Lung (tissue), 12 donors: ENCODE measurements around the gene SAMD4A. TPM values are rescaled to one million over a fixed set of nuclear protein-coding genes. Genes with fewer than 3 reads are reported as not detected.

Experiments
- ATAC-seq: fragments of 200-7000 bp; cut with Tn5 transposase; one replicate; pipeline ENCODE4 v1.9.1; 2020; ENCODE audit warnings: moderate number of reproducible peaks; ENCODE audit not compliant: insufficient read depth, low FRiP score
- DNase-seq, 3 donors: peaks; one replicate each; pipeline ENCODE4 v3.0.0-alpha.2; 2013 to 2017
- H3K27ac ChIP-seq, 2 donors: one replicate each; pipeline ENCODE4 v1.5.1; 2013; ENCODE audit warnings: mild to moderate bottlenecking in 2 of 2, moderate library complexity in 2 of 2, control low read depth in 1 of 2, inconsistent platforms in 1 of 2, low read depth in 1 of 2, low read length in 1 of 2
- H3K27me3 ChIP-seq, 3 donors: one replicate each; pipeline ENCODE4 v1.5.1; 2013; ENCODE audit warnings: low read length in 2 of 3; ENCODE audit not compliant: control insufficient read depth in 3 of 3, insufficient read depth in 3 of 3
- H3K36me3 ChIP-seq, 4 donors: one replicate each; pipeline ENCODE4 v1.5.1; 2013; ENCODE audit warnings: low read length in 4 of 4, mild to moderate bottlenecking in 1 of 4, moderate library complexity in 1 of 4; ENCODE audit not compliant: control insufficient read depth in 4 of 4, insufficient read depth in 4 of 4
- H3K4me1 ChIP-seq, 5 donors: one replicate each; pipeline ENCODE4 v1.5.1; 2013; ENCODE audit warnings: low read length in 5 of 5, mild to moderate bottlenecking in 2 of 5, moderate library complexity in 1 of 5; ENCODE audit not compliant: control insufficient read depth in 5 of 5, insufficient read depth in 5 of 5
- H3K4me3 ChIP-seq: one replicate; pipeline ENCODE4 v1.5.1; 2013; ENCODE audit warnings: mild to moderate bottlenecking, control low read depth, moderate library complexity
- H3K9ac ChIP-seq, 2 donors: one replicate each; pipeline ENCODE4 v1.5.1; 2013; ENCODE audit warnings: low read length in 2 of 2, control low read depth in 1 of 2; ENCODE audit not compliant: insufficient read depth in 1 of 2
- H3K9me3 ChIP-seq, 4 donors: one replicate each; pipeline ENCODE4 v1.5.1; 2013; ENCODE audit warnings: low read length in 3 of 4, mild to moderate bottlenecking in 1 of 4, moderate library complexity in 1 of 4; ENCODE audit not compliant: control insufficient read depth in 4 of 4, insufficient read depth in 3 of 4
- CTCF ChIP-seq: IDR thresholded peaks from 2 replicates; pipeline ENCODE4 v1.5.1; 2012; ENCODE audit warnings: mild to moderate bottlenecking; ENCODE audit errors: control extremely low read depth, extremely low read depth
- WGBS, 2 donors: extraction: QIAGEN DNeasy Blood & Tissue Kit; methylation state at CpG; one replicate each; pipeline ENCODE4 v1.1.7; 2013; 5-methylcytosine and 5-hydroxymethylcytosine counted together
- polyA plus RNA-seq, 2 donors: library from polyadenylated mRNA; stranded (reverse); fragments of 200-250 nt; gene quantifications; one replicate each; pipeline ENCODE4 v1.2.1, GENCODE V29; 2013
- total RNA-seq, 2 donors: library from RNA; depleted of rRNA in 1 of 2; stranded (reverse); fragments of >200 nt in 1 of 2; gene quantifications; one replicate each; pipeline ENCODE4 v1.2.1, GENCODE V29; 2014 to 2021
- donor health status: control.
- donor health status: control.
- donor health status: Bipolar disorder and iron deficiency.
- donor health status: healthy.
- donor health status: DM: yes; HTN: yes; CAD: no.

SAMD4A gene
- total and polyA plus RNA-seq, 4 donors: 5.8 to 26.6 (median 16.2) TPM

GRCh38 chr14:54697803-54698202, 130.9 kb downstream of the SAMD4A start:
- 92% methylated on average over 4 of the region's 4 CpGs for WGBS, 2 donors
- no peak for TF ChIP-seq CTCF
- Histone ChIP-seq H3K9ac (no peak overlapping the region), H3K27ac (peak overlapping the region in 1 of 2 donors; percentile 76), H3K4me3 (no peak overlapping the region), H3K27me3 (no peaks in the 10 kb centered on the region), H3K9me3 (no peaks in the 10 kb centered on the region), H3K4me1 (peaks cover 0 to 34% (median 2%) of the 10 kb centered on the region in 5 donors), H3K36me3 (peaks cover 0 to 4% (median 0%) of the 10 kb centered on the region in 4 donors)
- no peak for DNase-seq
- ATAC-seq: no peak

- Histone ChIP-seq H3K27ac (peak overlapping the region; percentile 1 to 94), H3K9ac (no peak overlapping the region), H3K36me3 (peaks cover 0 to 7% (median 0%) of the 10 kb centered on the region in 4 donors), H3K4me1 (peaks cover 0 to 37% (median 2%) of the 10 kb centered on the region in 5 donors), H3K9me3 (no peaks in the 10 kb centered on the region), H3K4me3 (no peak overlapping the region), H3K27me3 (no peaks in the 10 kb centered on the region)
- no peak for DNase-seq
- no peak for ATAC-seq
- WGBS, 2 donors: 61 to 63% methylated on average over 6 of the region's 6 CpGs
- TF ChIP-seq CTCF: no peak
Measured at GRCh38 chr14:54698501-54698900, 131.6 kb downstream of the SAMD4A start.

- Histone ChIP-seq H3K9ac (no peak overlapping the region), H3K4me3 (no peak overlapping the region), H3K4me1 (peaks cover 0 to 38% (median 2%) of the 10 kb centered on the region in 5 donors), H3K9me3 (no peaks in the 10 kb centered on the region), H3K27ac (peak overlapping the region; percentile 15 to 94), H3K27me3 (no peaks in the 10 kb centered on the region), H3K36me3 (peaks cover 0 to 7% (median 0%) of the 10 kb centered on the region in 4 donors)
- ATAC-seq (peak; percentile 64), DNase-seq (no peak)
- TF ChIP-seq CTCF: no peak
- 78 to 86% methylated on average over 1 of the region's 1 CpG for WGBS, 2 donors
Measured at GRCh38 chr14:54698966-54699530, 132.1 kb downstream of the SAMD4A start.

GRCh38 chr14:54699735-54700134, 132.8 kb downstream of the SAMD4A start:
- Histone ChIP-seq H3K4me3 (no peak overlapping the region), H3K27me3 (no peaks in the 10 kb centered on the region), H3K9ac (no peak overlapping the region), H3K4me1 (peaks cover 0 to 39% (median 3%) of the 10 kb centered on the region in 5 donors), H3K36me3 (peaks cover 0 to 7% (median 0%) of the 10 kb centered on the region in 4 donors), H3K27ac (peak overlapping the region in 1 of 2 donors; percentile 78), H3K9me3 (no peaks in the 10 kb centered on the region)
- no peak for DNase-seq
- no peak for TF ChIP-seq CTCF
- WGBS, 2 donors: 71 to 85% methylated on average over 3 of the region's 3 CpGs
- ATAC-seq: no peak
